IMR-90 (cell line): ENCODE measurements around the gene KIF4B. TPM values are rescaled to one million over a fixed set of nuclear protein-coding genes. Genes with fewer than 3 reads are reported as not detected.

ENCODE experiments used
- ATAC-seq: fragments of 200-7000 bp; cut with Tn5 transposase; 2 replicates; pipeline ENCODE4 v1.9.1; 2020; ENCODE audit warnings: low read depth, mild to moderate bottlenecking, moderate library complexity
- BruUV-seq: library from RNA; stranded (reverse); fragments of 400-500 nt; replicated peaks from 2 replicates; lab custom pipeline; 2021; lab: Mats Ljungman, UMichigan
- CTCF ChIA-PET: fragments of 300-600 bp; formaldehyde crosslinking; extraction: SDS; loops from one replicate; lab custom pipeline; 2021; ENCODE audit warnings: antibody characterized with exemption; lab: Yijun Ruan, JAX
- POLR2A ChIA-PET: fragments of 300-600 bp; sonication (Branson Sonifier 250); formaldehyde crosslinking; loops from one replicate; lab custom pipeline; 2022; ENCODE audit warnings: antibody characterized with exemption; ENCODE audit not compliant: unreplicated experiment; lab: Charles Lee
- DNase-seq: peaks from one replicate; pipeline ENCODE4 v3.0.0; 2013
- H2AFZ ChIP-seq: replicated peaks from 2 replicates; pipeline ENCODE3; 2013; ENCODE audit warnings: low read length, mild to moderate bottlenecking; ENCODE audit not compliant: poor library complexity
- H2AK5ac ChIP-seq: 2 replicates; pipeline ENCODE4 v1.6.1; 2013; ENCODE audit warnings: low read depth, low read length, inconsistent platforms
- H2AK9ac ChIP-seq: replicated peaks from 2 replicates; pipeline ENCODE3; 2013; ENCODE audit warnings: mild to moderate bottlenecking, low read depth, low read length, moderate library complexity; ENCODE audit not compliant: poor library complexity
- H2BK120ac ChIP-seq: 2 replicates; pipeline ENCODE4 v1.6.1; 2013; ENCODE audit warnings: low read depth, low read length, inconsistent platforms
- H2BK15ac ChIP-seq: 3 replicates; pipeline ENCODE4 v1.6.1; 2013; ENCODE audit warnings: low read depth, low read length, inconsistent platforms
- H2BK20ac ChIP-seq: 2 replicates; pipeline ENCODE4 v1.6.1; 2013; ENCODE audit warnings: low read depth, mild to moderate bottlenecking, inconsistent platforms, low read length, moderate library complexity
- H2BK5ac ChIP-seq: 2 replicates; pipeline ENCODE4 v1.6.1; 2013; ENCODE audit warnings: mild to moderate bottlenecking, low read depth, low read length, inconsistent platforms; ENCODE audit not compliant: poor library complexity, severe bottlenecking
- H3K14ac ChIP-seq: replicated peaks from 2 replicates; pipeline ENCODE4 v1.6.1; 2013; ENCODE audit warnings: low read depth, low read length, inconsistent platforms
- H3K18ac ChIP-seq: 2 replicates; pipeline ENCODE4 v1.6.1; 2013; ENCODE audit warnings: low read depth, low read length, control low read depth
- H3K23ac ChIP-seq: 2 replicates; pipeline ENCODE4 v1.6.1; 2013; ENCODE audit warnings: low read depth, low read length, inconsistent platforms
- H3K27ac ChIP-seq: 2 replicates; pipeline ENCODE4 v1.5.1; 2013; ENCODE audit warnings: mild to moderate bottlenecking, control low read depth, low read length; ENCODE audit not compliant: insufficient read depth
- H3K27me3 ChIP-seq: 2 replicates; pipeline ENCODE4 v1.6.1; 2013; ENCODE audit warnings: low read length; ENCODE audit not compliant: control insufficient read depth, insufficient read depth
- H3K36me3 ChIP-seq: 2 replicates; pipeline ENCODE4 v1.6.1; 2013; ENCODE audit warnings: low read length, mixed read lengths; ENCODE audit not compliant: control insufficient read depth, insufficient read depth
- H3K4ac ChIP-seq: 2 replicates; pipeline ENCODE4 v1.6.1; 2013; ENCODE audit warnings: low read depth, low read length, inconsistent platforms
- H3K4me1 ChIP-seq: 2 replicates; pipeline ENCODE4 v1.6.1; 2013; ENCODE audit warnings: low read length, mixed read lengths; ENCODE audit not compliant: control insufficient read depth, insufficient read depth
- H3K4me2 ChIP-seq: 2 replicates; pipeline ENCODE4 v1.6.1; 2013; ENCODE audit warnings: low read depth, mild to moderate bottlenecking, control low read depth, low read length, moderate library complexity
- H3K4me3 ChIP-seq: 2 replicates; pipeline ENCODE4 v1.5.1; 2013; ENCODE audit warnings: low read depth, mild to moderate bottlenecking, control low read depth, low read length, moderate library complexity; ENCODE audit not compliant: insufficient read depth
- H3K56ac ChIP-seq: 2 replicates; pipeline ENCODE4 v1.6.1; 2013; ENCODE audit warnings: low read length, inconsistent platforms; ENCODE audit not compliant: insufficient read depth; ENCODE audit errors: extremely low read depth
- H3K79me1 ChIP-seq, 2 experiments: 2 replicates each; pipeline ENCODE4 v1.6.1; 2013; ENCODE audit warnings: low read length in 2 of 2, inconsistent platforms in 1 of 2, low read depth in 1 of 2
- H3K9ac ChIP-seq: 2 replicates; pipeline ENCODE4 v1.6.1; 2013; ENCODE audit warnings: low read depth, low read length, control low read depth
- H3K9me1 ChIP-seq: 2 replicates; pipeline ENCODE4 v1.6.1; 2013; ENCODE audit warnings: low read length, inconsistent platforms; ENCODE audit not compliant: insufficient read depth
- H3K9me3 ChIP-seq: 2 replicates; pipeline ENCODE4 v1.6.1; 2013; ENCODE audit warnings: low read length; ENCODE audit not compliant: control insufficient read depth, insufficient read depth
- H4K20me1 ChIP-seq: 2 replicates; pipeline ENCODE4 v1.6.1; 2013; ENCODE audit warnings: low read length, inconsistent platforms; ENCODE audit not compliant: insufficient read depth
- H4K5ac ChIP-seq: 2 replicates; pipeline ENCODE4 v1.6.1; 2013; ENCODE audit warnings: mild to moderate bottlenecking, low read depth, low read length, control low read depth
- H4K8ac ChIP-seq, 2 experiments: 2 replicates each; pipeline ENCODE4 v1.6.1; 2013; ENCODE audit warnings: low read depth in 2 of 2, low read length in 2 of 2, control low read depth in 1 of 2, inconsistent platforms in 1 of 2
- H4K91ac ChIP-seq: 2 replicates; pipeline ENCODE4 v1.6.1; 2013; ENCODE audit warnings: low read depth, low read length, inconsistent platforms; ENCODE audit not compliant: insufficient read depth
- BHLHE40 ChIP-seq: fragments of 150-350 bp; IDR thresholded peaks from 2 replicates; pipeline ENCODE4 v1.6.1; 2016; ENCODE audit warnings: mild to moderate bottlenecking, low read depth, low read length
- CHD1 ChIP-seq: IDR thresholded peaks from 2 replicates; pipeline ENCODE4 v1.6.1; 2012; ENCODE audit warnings: low read depth, low read length, improper control_type of control experiment
- CTCF ChIP-seq: conservative IDR thresholded peaks from 2 replicates; pipeline ENCODE4 v1.5.1; 2012; ENCODE audit warnings: mild to moderate bottlenecking, low read depth, low read length, improper control_type of control experiment
- ELK1 ChIP-seq: fragments of 150-350 bp; IDR thresholded peaks from 2 replicates; pipeline ENCODE4 v1.6.1; 2016; ENCODE audit warnings: low read depth, mild to moderate bottlenecking, low read length, moderate library complexity, borderline replicate concordance
- RFX5 ChIP-seq: IDR thresholded peaks from 2 replicates; pipeline ENCODE4 v1.8.0; 2012; ENCODE audit warnings: low read depth, mild to moderate bottlenecking, low read length, moderate library complexity
- WGBS, 2 experiments: methylation state at CpG; one replicate each; pipeline versions ENCODE4 v1.1.5 to v1.1.7; 2013; ENCODE audit warnings: missing lambda C conversion rate in 2 of 2; ENCODE audit not compliant: insufficient read length in 1 of 2; ENCODE audit errors: extremely low coverage in 2 of 2; 5-methylcytosine and 5-hydroxymethylcytosine counted together
- dilution Hi-C: fragments of 300-500 bp; cut with HindIII; formaldehyde crosslinking; loops from one replicate; pipeline ENCODE4 v1.14.3; 2018; ENCODE audit warnings: low sequenced_read_pairs; ENCODE audit not compliant: unreplicated experiment
- in situ Hi-C: fragments of 300-500 bp; cut with MboI; formaldehyde crosslinking; loops from 3 replicates; pipeline ENCODE4 v1.14.3; 2019; ENCODE audit warnings: low sequenced_read_pairs, inconsistent platforms, mixed read lengths
- intact Hi-C: fragments of 100-400 bp; cut with micrococcal nuclease; formaldehyde crosslinking; loops from 2 replicates; pipeline ENCODE4 v1.10.0; 2022
- polyA plus RNA-seq, 3 experiments: library from polyadenylated mRNA; depleted of rRNA; stranded (reverse); fragments of >200 nt; gene quantifications; 2 replicates each; pipeline ENCODE4 v1.2.3, GENCODE V29; 2012; ENCODE audit warnings: low replicate concordance in 1 of 3
- total RNA-seq: library from RNA; depleted of rRNA; stranded (reverse); fragments of >200 nt; gene quantifications from 2 replicates; pipeline ENCODE4 v1.2.3, GENCODE V29; 2012

Gene KIF4B
- total and polyA plus RNA-seq, 2 of the 4 experiments (the other 2 are of a cell fraction): under 0.01 to 0.03 TPM

- no peak overlapping the region for H3K27ac ChIP-seq
- no peaks in the 10 kb centered on the region for H3K36me3 ChIP-seq
- H3K4me3 ChIP-seq: no peak overlapping the region
- no peaks in the 10 kb centered on the region for H3K27me3 ChIP-seq
- dilution Hi-C loops: no loop called here
- H3K56ac ChIP-seq: no peak overlapping the region
- H3K9ac ChIP-seq: no peak overlapping the region
- DNase-seq (no peak), ATAC-seq (no peak)
- no CpG with 5 or more reads among the region's 6 CpGs for WGBS, 2 experiments
- CTCF ChIA-PET: interaction anchor here (1.0 kb wide), 1 partner anchor 14 kb away, joined by 3 read pairs; no protein-coding TSS in a partner anchor
- H2AK9ac ChIP-seq: no peak overlapping the region
- POLR2A ChIA-PET: no interaction called here
- H4K8ac ChIP-seq: no peak overlapping the region
- TF ChIP-seq BHLHE40 (no peak), RFX5 (no peak), ELK1 (no peak), CTCF (no peak), CHD1 (no peak)
- no peak overlapping the region for H2AFZ ChIP-seq
- H3K18ac ChIP-seq: no peak overlapping the region
- no peak overlapping the region for H2BK120ac ChIP-seq
- in situ Hi-C loops: no loop called here
- intact Hi-C loops: no loop called here
- no peaks in the 10 kb centered on the region for H4K20me1 ChIP-seq
- no peaks in the 10 kb centered on the region for H3K9me1 ChIP-seq
- no peaks in the 10 kb centered on the region for H3K4me1 ChIP-seq
- no peak overlapping the region for H2BK20ac ChIP-seq
- H4K91ac ChIP-seq: no peak overlapping the region
- no peak overlapping the region for H2BK5ac ChIP-seq
- H3K4me2 ChIP-seq: no peak overlapping the region
- no peak overlapping the region for H3K4ac ChIP-seq
- no peak overlapping the region for H2BK15ac ChIP-seq
- H3K79me1 ChIP-seq: no peaks in the 10 kb centered on the region
- H3K23ac ChIP-seq: no peak overlapping the region
- no peak overlapping the region for H2AK5ac ChIP-seq
- H4K5ac ChIP-seq: no peak overlapping the region
- H3K9me3 ChIP-seq: no peaks in the 10 kb centered on the region
- BruUV-seq: no TSS peak
- no peak overlapping the region for H3K14ac ChIP-seq
Observed at GRCh38 chr5:155015239-155015638, 1.7 kb downstream of the KIF4B start.
